GM19239 (cell line): ENCODE measurements around the gene ANO10.
A peak's percentile ranks its signal among the peaks of the same experiment; 100 is the strongest.
"Not testable (repeated sequence)": the region's sequence is repeated elsewhere in the genome, so short reads cannot be mapped to it uniquely, and the experiment has no call there.

Experiments used
- DNase-seq: peaks from one replicate; pipeline ENCODE4 v3.0.0; 2011; ENCODE audit warnings: low spot score; ENCODE audit not compliant: insufficient read length
- FAIRE-seq: peaks from 2 replicates; lab custom pipeline; 2011; peaks lifted over from hg19 to GRCh38; lab: Jason Lieb, UNC

Gene ANO10

GRCh38 chr3:43525386-43525785, 96.4 kb downstream of the ANO10 start:
- DNase-seq: no peak
- no peak for FAIRE-seq

DNA sequence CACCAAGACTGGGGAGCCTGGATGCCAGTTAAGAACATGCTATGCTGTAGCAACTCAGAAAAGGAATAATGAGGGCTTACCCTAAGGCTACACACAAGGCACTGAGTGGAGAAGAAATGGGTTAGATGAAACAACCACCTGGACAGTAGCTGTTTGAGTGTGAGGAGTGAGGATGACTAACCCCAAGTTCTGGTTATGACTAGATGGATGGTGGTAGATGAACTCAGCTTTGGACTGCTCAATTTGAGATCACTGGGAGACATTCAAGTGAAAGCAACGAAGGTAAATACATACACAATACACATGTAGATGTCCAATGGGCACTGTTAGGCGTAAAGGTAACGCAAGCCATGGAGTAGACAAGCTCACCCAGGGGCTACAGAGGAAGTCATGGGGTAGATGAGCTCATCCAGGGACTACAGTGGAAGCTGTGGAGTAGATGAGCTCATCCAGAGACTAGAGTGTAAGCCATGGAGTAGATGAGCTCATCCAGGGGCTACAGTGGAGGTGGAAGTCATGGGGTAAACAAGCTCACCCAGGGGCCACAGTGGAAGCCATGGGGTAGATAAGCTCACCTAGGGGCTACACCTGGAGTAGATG, 98.3 kb downstream of the ANO10 start:
- DNase-seq (no peak), FAIRE-seq (peak; percentile 81)

DNA sequence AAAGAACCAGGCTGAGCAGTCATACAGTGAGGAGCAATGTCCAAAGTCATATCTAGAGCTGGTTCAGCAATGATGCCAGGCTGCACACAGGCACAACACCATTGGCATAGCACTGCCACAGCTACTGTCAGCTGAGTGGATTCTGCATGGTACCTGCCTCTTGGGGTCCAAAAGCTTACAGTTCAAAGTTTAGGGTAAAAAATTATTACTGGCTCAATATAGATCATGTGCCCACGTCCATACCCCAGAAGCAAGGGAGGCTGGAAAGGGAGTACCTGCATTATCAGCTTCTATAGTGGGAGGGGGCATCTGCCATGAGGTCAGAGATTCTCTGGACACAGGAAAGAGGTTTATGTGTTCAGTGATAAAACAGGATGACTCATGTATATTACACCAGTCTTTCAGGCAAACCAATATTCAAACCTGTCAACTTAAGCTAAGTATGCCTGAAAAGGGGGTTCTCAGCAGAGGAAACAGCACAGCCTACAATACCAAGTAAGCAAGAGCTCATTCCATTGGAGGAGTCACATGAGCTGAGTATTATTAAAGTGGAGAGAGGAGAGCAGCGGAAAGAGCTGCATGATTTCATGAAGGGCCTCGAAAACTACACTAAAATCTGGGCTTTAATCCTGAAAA, 99.0 kb downstream of the ANO10 start:
- FAIRE-seq (no peak), DNase-seq (no peak)

- no peak for DNase-seq
- FAIRE-seq: no peak
These were observed 99.9 kb downstream of the ANO10 start for GRCh38 chr3:43521941-43522340.

DNA sequence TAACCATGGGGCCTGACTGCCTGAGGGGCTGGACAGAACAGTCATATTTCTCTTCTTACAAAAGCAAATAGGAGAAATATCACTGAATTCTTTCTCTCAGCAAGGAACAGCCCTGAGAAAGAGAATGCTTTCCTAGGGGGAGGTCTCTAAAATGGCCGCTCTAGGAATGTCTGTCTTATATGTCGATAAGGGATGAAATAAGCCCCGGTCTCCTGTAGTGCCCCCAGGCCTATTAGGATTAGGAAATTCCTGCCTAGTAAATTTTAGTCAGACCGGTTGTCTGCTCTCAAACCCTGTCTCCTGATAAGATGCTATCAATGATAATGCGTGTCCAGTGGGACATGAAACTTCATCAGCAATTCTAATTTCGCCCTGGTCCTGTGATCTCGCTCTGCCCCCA, 103.3 kb downstream of the ANO10 start:
- FAIRE-seq, DNase-seq: not testable (repeated sequence)

DNA sequence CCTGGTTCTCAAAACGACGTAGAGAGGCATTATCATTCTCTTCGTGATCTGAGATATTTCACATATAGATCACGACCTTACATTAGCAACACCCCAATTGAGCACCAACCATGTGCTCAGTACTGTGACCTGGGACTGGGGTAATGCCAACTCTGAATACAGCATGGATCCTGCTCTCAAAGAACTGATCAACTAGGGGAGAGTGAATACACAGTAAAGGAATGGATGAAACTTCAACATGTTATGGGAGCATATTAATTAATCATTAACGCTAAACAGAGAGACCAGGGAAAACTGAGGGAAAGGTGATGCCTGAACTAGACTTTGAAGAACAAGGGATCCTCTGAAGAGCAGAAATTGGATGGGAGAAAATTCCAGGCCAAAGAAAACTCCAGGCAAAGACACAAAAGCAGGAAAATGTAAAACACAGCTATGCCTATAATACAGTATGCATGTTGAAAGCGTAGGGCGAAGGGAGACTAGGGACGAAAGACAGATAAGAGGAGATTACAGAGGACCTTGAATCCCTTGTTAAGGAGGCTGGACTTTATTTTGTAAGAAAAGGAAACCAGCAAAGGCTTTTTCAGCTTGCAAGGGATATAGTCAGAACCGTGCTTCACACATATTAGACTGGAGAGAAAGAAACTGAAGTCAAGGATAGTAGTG, 105.7 kb downstream of the ANO10 start:
- no peak for DNase-seq
- FAIRE-seq: no peak

- DNase-seq (no peak), FAIRE-seq (no peak)
These were observed 106.4 kb downstream of the ANO10 start for GRCh38 chr3:43515208-43515917.

DNA sequence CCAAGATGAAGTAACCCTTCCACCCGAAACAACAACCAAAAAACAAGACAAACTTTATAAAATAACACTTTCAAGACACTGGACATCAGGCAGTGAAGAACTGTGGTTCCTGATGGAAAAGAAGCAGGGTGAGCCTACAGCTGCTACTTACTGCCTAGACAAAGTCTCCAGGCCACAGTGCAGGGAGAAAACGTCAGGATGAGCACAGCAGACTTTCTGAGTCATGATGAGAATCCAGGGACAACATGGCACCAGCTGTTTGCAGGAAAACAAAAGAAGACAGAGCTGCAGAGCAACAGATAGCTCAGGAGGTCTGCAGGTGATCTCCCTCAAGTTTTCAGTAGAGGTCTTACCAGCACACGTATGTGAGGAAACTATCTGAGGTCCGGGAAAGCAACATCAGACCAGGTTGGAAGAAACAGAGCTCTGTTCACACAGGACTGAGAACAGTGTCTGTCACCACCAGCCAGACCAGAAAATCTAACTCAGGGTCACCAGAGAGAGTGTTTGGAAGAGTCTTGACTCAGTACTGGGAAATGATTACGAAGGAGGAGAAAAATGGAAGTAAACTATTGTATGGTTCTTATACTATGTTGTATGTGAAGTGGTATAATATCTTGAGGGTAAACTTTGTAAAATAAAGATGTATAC, 108.9 kb downstream of the ANO10 start:
- FAIRE-seq (no peak), DNase-seq (no peak)

- FAIRE-seq (no peak), DNase-seq (no peak)
These were observed 115.2 kb downstream of the ANO10 start for GRCh38 chr3:43506644-43507043.

GRCh38 chr3:43505351-43505750, 116.5 kb downstream of the ANO10 start:
- FAIRE-seq (no peak), DNase-seq (no peak)

DNA sequence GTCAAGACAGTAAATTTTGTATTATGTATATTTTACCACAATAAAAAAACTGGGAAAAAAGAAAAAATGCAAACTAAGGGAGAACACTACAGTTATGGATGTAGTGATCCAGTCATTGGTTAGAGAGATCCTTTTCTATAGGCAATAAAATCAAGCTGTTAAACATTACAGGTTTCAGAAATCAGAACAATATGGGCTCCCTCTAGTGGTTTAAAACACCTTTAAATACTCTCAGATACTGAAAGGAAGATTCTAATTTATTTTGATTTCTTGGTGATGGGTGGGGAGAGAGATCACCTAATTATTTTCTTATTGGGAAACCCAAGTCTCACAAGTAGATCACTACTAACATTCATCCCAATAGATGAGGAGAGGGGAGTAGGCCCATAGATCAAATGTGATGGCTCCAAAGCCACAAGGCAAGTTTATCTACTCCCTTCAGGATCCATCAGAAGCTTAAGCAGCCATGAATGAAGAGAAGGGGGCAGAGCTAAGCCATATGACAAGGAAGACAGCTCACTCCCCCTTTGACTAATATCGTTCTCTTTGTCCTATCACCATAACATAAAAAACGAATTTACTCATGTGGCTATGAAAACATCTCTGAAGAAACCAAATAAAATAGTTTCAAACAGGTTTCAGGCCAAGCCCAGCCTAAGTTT, 118.6 kb downstream of the ANO10 start:
- DNase-seq: no peak
- FAIRE-seq: no peak

- DNase-seq (no peak), FAIRE-seq (no peak)
These were observed 122.6 kb downstream of the ANO10 start for GRCh38 chr3:43499256-43499655.

DNA sequence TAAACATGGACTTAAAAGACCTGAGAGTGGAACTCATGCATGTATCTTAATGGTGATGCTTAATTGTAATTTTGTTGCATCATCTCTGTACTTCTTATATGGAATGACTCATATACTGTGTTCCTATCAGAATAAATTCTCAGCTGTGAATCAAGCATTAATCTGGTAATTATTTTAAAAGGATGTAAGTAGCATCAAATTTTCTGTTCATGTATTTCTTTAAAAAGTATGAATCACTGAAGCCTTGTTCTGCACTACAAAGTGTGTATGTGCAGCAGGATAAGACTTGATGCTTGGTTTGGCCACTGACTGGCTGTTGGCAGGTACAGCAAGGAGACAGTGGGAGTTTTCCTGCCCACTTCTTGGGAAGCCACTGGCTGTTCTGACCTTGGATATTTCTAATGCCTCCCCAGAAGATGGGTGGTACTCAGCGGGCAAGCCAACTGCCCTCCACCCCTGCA, 123.9 kb downstream of the ANO10 start:
- no peak for FAIRE-seq
- no peak for DNase-seq

DNA sequence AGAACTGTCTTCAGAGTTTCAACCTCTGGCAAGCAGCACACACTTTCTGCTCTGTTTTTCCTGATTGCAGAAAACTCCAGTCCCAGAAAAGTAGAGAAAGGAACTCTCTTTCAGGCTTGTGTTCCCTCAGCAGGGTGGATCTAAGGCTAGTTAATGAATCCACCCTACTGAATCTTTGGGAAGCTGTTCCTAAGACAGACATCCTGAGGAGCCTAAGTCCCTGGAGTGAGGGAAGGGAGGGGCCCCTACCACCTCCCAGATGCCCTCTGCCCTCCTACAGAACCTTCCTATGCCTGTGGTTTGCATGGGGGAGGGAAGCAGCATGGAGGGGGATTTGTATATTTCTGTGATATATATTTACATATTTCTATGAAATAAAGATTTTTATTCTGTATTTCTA, 124.4 kb downstream of the ANO10 start:
- no peak for DNase-seq
- no peak for FAIRE-seq

GRCh38 chr3:43496740-43497375, 125.0 kb downstream of the ANO10 start:
- FAIRE-seq (no peak), DNase-seq (no peak)

DNA sequence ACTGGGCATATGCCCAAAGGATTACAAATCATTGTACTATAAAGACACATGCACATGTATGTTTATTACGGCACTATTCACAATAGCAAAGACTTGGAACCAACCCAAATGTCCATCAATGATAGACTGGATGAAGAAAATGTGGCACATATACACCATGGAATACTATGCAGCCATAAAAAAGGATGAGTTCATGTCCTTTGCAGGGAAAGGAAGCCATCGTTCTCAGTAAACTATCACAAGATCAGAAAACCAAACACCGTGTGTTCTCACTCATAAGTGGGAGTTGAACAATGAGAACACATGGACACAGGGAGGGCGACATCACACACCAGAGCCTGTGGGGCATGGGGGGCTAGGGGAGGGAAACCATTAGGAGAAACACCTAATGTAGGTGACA, 128.9 kb downstream of the ANO10 start:
- FAIRE-seq, DNase-seq: not testable (repeated sequence)

DNA sequence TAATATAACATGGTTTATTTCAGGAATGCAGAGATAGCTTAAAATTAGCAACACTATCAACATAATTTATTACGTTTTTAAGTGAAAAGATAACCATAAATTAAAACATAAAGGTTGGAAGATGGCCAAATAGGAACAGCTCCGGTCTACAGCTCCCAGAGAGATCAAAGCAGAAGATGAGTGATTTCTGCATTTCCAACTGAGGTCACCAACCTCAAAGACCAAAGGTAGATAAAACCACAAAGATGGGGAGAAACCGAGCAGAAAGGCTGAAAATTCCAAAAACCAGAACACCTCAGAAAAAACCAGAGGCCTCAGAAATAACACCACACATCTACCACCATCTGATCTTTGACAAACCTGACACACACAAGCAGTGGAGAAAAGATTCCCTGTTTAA, 130.0 kb downstream of the ANO10 start:
- DNase-seq, FAIRE-seq: not testable (repeated sequence)

DNA sequence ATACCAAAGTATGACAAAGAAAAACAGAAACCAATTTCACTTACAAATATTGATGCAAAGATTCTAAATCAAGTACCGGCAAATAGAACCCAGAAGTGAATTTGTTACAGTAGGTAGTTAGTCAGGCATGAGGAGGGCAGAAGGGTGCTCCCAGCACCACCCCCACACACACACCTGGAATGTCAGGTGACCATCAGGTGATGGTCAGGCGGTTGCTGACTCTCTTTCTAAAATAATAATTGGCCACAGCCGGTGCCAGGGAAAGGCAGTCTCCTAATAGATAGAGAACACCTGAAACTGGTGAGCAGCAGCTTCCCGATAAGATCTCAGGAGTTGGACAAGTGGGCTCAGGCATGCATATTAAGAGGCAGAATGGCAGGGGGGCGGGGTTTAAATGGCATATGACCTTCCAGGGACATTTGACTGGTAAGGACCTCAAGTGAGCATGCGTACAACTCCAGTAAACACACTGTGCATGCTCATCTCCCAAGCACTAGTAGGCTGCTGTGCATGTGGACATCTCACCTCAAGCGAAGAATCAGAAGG, 131.1 kb downstream of the ANO10 start:
- DNase-seq: no peak
- no peak for FAIRE-seq

GRCh38 chr3:43489930-43490329, 131.9 kb downstream of the ANO10 start:
- FAIRE-seq (no peak), DNase-seq (no peak)
